ENCODE measurements around the gene PHAF1.

The PHAF1 gene

GRCh38 chr16:67163999-67164558 lies 54.3 kb downstream of the PHAF1 start:
- no peak; the same call in 1 of the 3 replicates for ATAC-seq
- TF ChIP-seq ISL1 (CRISPR knock-in tag; IDR thresholded peaks at IDR 0.05), result no peak
- no peak for TF ChIP-seq ZNF70 (CRISPR knock-in tag; IDR thresholded peaks at IDR 0.05)
- no peak for TF ChIP-seq ARNTL (CRISPR knock-in tag; IDR thresholded peaks at IDR 0.05; ENCODE audit: borderline replicate concordance, low read depth)
- TF ChIP-seq ZNF8 (CRISPR knock-in tag; IDR thresholded peaks at IDR 0.05), result no peak

GRCh38 chr16:67164599-67165061 lies 54.9 kb downstream of the PHAF1 start, which contains the start of gene HSF4:
Gene HSF4 (plus strand): TSS chr16:67164745. CDS start chr16:67164812, 67 bp downstream.
- TF ChIP-seq OSR1 (CRISPR knock-in tag; IDR thresholded peaks at IDR 0.05) (no peak), GLIS3 (CRISPR knock-in tag; IDR thresholded peaks at IDR 0.05) (no peak), BACH2 (CRISPR knock-in tag; IDR thresholded peaks at IDR 0.05; ENCODE audit: borderline replicate concordance) (no peak), ZNF8 (CRISPR knock-in tag; IDR thresholded peaks at IDR 0.05) (no peak), TOX (CRISPR knock-in tag; IDR thresholded peaks at IDR 0.05; ENCODE audit: borderline replicate concordance) (no peak), ZNF565 (CRISPR knock-in tag; conservative IDR thresholded peaks at IDR 0.05; ENCODE audit: low read depth) (no peak), TCF4 (CRISPR knock-in tag; IDR thresholded peaks at IDR 0.05; ENCODE audit: borderline replicate concordance) (no peak), ARNTL (CRISPR knock-in tag; IDR thresholded peaks at IDR 0.05; ENCODE audit: borderline replicate concordance, low read depth) (no peak), ZFP3 (CRISPR knock-in tag; IDR thresholded peaks at IDR 0.05) (no peak), PPARA (CRISPR knock-in tag; IDR thresholded peaks at IDR 0.05; ENCODE audit: borderline replicate concordance) (no peak), ISL1 (CRISPR knock-in tag; IDR thresholded peaks at IDR 0.05) (no peak)
- TF ChIP-seq, protein P1, sequence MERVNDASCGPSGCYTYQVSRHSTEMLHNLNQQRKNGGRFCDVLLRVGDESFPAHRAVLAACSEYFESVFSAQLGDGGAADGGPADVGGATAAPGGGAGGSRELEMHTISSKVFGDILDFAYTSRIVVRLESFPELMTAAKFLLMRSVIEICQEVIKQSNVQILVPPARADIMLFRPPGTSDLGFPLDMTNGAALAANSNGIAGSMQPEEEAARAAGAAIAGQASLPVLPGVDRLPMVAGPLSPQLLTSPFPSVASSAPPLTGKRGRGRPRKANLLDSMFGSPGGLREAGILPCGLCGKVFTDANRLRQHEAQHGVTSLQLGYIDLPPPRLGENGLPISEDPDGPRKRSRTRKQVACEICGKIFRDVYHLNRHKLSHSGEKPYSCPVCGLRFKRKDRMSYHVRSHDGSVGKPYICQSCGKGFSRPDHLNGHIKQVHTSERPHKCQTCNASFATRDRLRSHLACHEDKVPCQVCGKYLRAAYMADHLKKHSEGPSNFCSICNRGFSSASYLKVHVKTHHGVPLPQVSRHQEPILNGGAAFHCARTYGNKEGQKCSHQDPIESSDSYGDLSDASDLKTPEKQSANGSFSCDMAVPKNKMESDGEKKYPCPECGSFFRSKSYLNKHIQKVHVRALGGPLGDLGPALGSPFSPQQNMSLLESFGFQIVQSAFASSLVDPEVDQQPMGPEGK (CRISPR knock-in tag; IDR thresholded peaks at IDR 0.05; ENCODE audit: borderline replicate concordance), result no peak
- TF ChIP-seq, protein P2, sequence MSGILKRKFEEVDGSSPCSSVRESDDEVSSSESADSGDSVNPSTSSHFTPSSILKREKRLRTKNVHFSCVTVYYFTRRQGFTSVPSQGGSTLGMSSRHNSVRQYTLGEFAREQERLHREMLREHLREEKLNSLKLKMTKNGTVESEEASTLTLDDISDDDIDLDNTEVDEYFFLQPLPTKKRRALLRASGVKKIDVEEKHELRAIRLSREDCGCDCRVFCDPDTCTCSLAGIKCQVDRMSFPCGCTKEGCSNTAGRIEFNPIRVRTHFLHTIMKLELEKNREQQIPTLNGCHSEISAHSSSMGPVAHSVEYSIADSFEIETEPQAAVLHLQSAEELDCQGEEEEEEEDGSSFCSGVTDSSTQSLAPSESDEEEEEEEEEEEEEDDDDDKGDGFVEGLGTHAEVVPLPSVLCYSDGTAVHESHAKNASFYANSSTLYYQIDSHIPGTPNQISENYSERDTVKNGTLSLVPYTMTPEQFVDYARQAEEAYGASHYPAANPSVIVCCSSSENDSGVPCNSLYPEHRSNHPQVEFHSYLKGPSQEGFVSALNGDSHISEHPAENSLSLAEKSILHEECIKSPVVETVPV (CRISPR knock-in tag; IDR thresholded peaks at IDR 0.05), result no peak
- no peak for ATAC-seq

GRCh38 chr16:67165121-67166078 lies 55.7 kb downstream of the PHAF1 start:
- ATAC-seq, result no peak
- no peak for TF ChIP-seq ZNF70 (CRISPR knock-in tag; IDR thresholded peaks at IDR 0.05)
- no peak for TF ChIP-seq CSDC2 (CRISPR knock-in tag; IDR thresholded peaks at IDR 0.05)
- TF ChIP-seq ZC3H10 (CRISPR knock-in tag; IDR thresholded peaks at IDR 0.05), result no peak
- TF ChIP-seq PPARA (CRISPR knock-in tag; IDR thresholded peaks at IDR 0.05; ENCODE audit: borderline replicate concordance), result no peak
- TF ChIP-seq CREB5 (CRISPR knock-in tag; IDR thresholded peaks at IDR 0.05; ENCODE audit: low read depth), result no peak
- TF ChIP-seq ZFP3 (CRISPR knock-in tag; IDR thresholded peaks at IDR 0.05), result no peak
- no peak for TF ChIP-seq ZNF8 (CRISPR knock-in tag; IDR thresholded peaks at IDR 0.05)
- TF ChIP-seq, protein P2 (CRISPR knock-in tag; IDR thresholded peaks at IDR 0.05), result no peak
- TF ChIP-seq, protein P3, sequence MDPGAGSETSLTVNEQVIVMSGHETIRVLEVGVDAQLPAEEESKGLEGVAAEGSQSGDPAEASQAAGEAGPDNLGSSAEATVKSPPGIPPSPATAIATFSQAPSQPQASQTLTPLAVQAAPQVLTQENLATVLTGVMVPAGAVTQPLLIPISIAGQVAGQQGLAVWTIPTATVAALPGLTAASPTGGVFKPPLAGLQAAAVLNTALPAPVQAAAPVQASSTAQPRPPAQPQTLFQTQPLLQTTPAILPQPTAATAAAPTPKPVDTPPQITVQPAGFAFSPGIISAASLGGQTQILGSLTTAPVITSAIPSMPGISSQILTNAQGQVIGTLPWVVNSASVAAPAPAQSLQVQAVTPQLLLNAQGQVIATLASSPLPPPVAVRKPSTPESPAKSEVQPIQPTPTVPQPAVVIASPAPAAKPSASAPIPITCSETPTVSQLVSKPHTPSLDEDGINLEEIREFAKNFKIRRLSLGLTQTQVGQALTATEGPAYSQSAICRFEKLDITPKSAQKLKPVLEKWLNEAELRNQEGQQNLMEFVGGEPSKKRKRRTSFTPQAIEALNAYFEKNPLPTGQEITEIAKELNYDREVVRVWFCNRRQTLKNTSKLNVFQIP (CRISPR knock-in tag; IDR thresholded peaks at IDR 0.05; ENCODE audit: borderline replicate concordance, low read depth), result no peak
- no peak for TF ChIP-seq ZNF565 (CRISPR knock-in tag; conservative IDR thresholded peaks at IDR 0.05; ENCODE audit: low read depth)
- TF ChIP-seq, protein P1 (CRISPR knock-in tag; IDR thresholded peaks at IDR 0.05; ENCODE audit: borderline replicate concordance), result no peak
- no peak for TF ChIP-seq SNAI2 (CRISPR knock-in tag; IDR thresholded peaks at IDR 0.05)
- TF ChIP-seq RARB (CRISPR knock-in tag; IDR thresholded peaks at IDR 0.05), result no peak
- no peak for TF ChIP-seq BACH2 (CRISPR knock-in tag; IDR thresholded peaks at IDR 0.05; ENCODE audit: borderline replicate concordance)
- no peak for TF ChIP-seq OSR1 (CRISPR knock-in tag; IDR thresholded peaks at IDR 0.05)
- no peak for TF ChIP-seq ARNTL (CRISPR knock-in tag; IDR thresholded peaks at IDR 0.05; ENCODE audit: borderline replicate concordance, low read depth)
- TF ChIP-seq, protein P4, sequence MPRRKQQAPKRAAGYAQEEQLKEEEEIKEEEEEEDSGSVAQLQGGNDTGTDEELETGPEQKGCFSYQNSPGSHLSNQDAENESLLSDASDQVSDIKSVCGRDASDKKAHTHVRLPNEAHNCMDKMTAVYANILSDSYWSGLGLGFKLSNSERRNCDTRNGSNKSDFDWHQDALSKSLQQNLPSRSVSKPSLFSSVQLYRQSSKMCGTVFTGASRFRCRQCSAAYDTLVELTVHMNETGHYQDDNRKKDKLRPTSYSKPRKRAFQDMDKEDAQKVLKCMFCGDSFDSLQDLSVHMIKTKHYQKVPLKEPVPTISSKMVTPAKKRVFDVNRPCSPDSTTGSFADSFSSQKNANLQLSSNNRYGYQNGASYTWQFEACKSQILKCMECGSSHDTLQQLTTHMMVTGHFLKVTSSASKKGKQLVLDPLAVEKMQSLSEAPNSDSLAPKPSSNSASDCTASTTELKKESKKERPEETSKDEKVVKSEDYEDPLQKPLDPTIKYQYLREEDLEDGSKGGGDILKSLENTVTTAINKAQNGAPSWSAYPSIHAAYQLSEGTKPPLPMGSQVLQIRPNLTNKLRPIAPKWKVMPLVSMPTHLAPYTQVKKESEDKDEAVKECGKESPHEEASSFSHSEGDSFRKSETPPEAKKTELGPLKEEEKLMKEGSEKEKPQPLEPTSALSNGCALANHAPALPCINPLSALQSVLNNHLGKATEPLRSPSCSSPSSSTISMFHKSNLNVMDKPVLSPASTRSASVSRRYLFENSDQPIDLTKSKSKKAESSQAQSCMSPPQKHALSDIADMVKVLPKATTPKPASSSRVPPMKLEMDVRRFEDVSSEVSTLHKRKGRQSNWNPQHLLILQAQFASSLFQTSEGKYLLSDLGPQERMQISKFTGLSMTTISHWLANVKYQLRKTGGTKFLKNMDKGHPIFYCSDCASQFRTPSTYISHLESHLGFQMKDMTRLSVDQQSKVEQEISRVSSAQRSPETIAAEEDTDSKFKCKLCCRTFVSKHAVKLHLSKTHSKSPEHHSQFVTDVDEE (CRISPR knock-in tag; IDR thresholded peaks at IDR 0.05), result no peak
- no peak for TF ChIP-seq TCF4 (CRISPR knock-in tag; IDR thresholded peaks at IDR 0.05; ENCODE audit: borderline replicate concordance)
